Ishikawa (cell line): ENCODE results near the gene PLEKHG4.

Experiments used
- CEBPB ChIP-seq: IDR thresholded peaks from 2 replicates; pipeline ENCODE4 v1.6.1; 2012
- CREB1 ChIP-seq: IDR thresholded peaks from 2 replicates; pipeline ENCODE4 v1.6.1; 2012; ENCODE audit warnings: low read depth
- EGR1 ChIP-seq: IDR thresholded peaks from 2 replicates; pipeline ENCODE4 v1.6.1; 2012
- EP300 ChIP-seq: IDR thresholded peaks from 2 replicates; pipeline ENCODE4 v1.6.1; 2012; ENCODE audit warnings: borderline replicate concordance
- FOXM1 ChIP-seq: IDR thresholded peaks from 2 replicates; pipeline ENCODE4 v1.6.1; 2012; ENCODE audit warnings: low read depth, borderline replicate concordance
- MAX ChIP-seq: IDR thresholded peaks from 2 replicates; pipeline ENCODE4 v1.6.1; 2012
- NFIC ChIP-seq: IDR thresholded peaks from 2 replicates; pipeline ENCODE4 v1.6.1; 2012
- RAD21 ChIP-seq: IDR thresholded peaks from 2 replicates; pipeline ENCODE4 v1.6.1; 2012; ENCODE audit warnings: low read depth
- REST ChIP-seq: IDR thresholded peaks from 2 replicates; pipeline ENCODE4 v1.6.1; 2012; ENCODE audit warnings: low read depth, mild to moderate bottlenecking
- TAF1 ChIP-seq: IDR thresholded peaks from 2 replicates; pipeline ENCODE4 v1.6.1; 2012; ENCODE audit warnings: low read depth, mild to moderate bottlenecking
- TCF12 ChIP-seq: IDR thresholded peaks from 2 replicates; pipeline ENCODE4 v1.6.1; 2012; ENCODE audit warnings: low read depth
- TEAD4 ChIP-seq: IDR thresholded peaks from 2 replicates; pipeline ENCODE4 v1.6.1; 2012
- USF1 ChIP-seq: IDR thresholded peaks from 2 replicates; pipeline ENCODE4 v1.6.1; 2012
- YY1 ChIP-seq: IDR thresholded peaks from 2 replicates; pipeline ENCODE4 v1.6.1; 2012; ENCODE audit warnings: low read depth
- ZBTB7A ChIP-seq: IDR thresholded peaks from 2 replicates; pipeline ENCODE4 v1.6.1; 2012; ENCODE audit warnings: low read depth

The PLEKHG4 gene

GRCh38 chr16:67304020-67304419 lies 24.7 kb downstream of the PLEKHG4 start:
- TF ChIP-seq CEBPB: no peak
- TF ChIP-seq MAX: no peak
- TF ChIP-seq CREB1: no peak
- TF ChIP-seq EGR1: no peak
- TF ChIP-seq ZBTB7A: no peak
- no peak for TF ChIP-seq EP300
- no peak for TF ChIP-seq NFIC
- TF ChIP-seq TAF1: no peak
- TF ChIP-seq USF1: no peak

- TF ChIP-seq CREB1: no peak
- TF ChIP-seq YY1: no peak
- TF ChIP-seq MAX: no peak
- TF ChIP-seq REST: no peak
- TF ChIP-seq TAF1: no peak
- TF ChIP-seq EP300: no peak
- no peak for TF ChIP-seq TCF12
- no peak for TF ChIP-seq ZBTB7A
- no peak for TF ChIP-seq USF1
- no peak for TF ChIP-seq NFIC
- no peak for TF ChIP-seq TEAD4
- TF ChIP-seq FOXM1: no peak
Measured at GRCh38 chr16:67305216-67306071, 26.1 kb downstream of the PLEKHG4 start.

GRCh38 chr16:67310561-67310960 lies 31.2 kb downstream of the PLEKHG4 start:
- TF ChIP-seq MAX (no peak), CEBPB (no peak), USF1 (no peak), EP300 (no peak), FOXM1 (no peak), TEAD4 (no peak), REST (no peak), RAD21 (no peak), NFIC (no peak), TCF12 (no peak), TAF1 (no peak), EGR1 (no peak), YY1 (no peak), ZBTB7A (no peak), CREB1 (no peak)

- peak; percentile 23; the same call in 1 of the 2 replicates for TF ChIP-seq EP300
- no peak for TF ChIP-seq TAF1
- peak; percentile 23; the same call in 1 of the 2 replicates for TF ChIP-seq NFIC
- TF ChIP-seq EGR1: no peak
- 0 out of 2 replicates have a peak, but pooled peaks have one; percentile 20 for TF ChIP-seq TCF12
- TF ChIP-seq CREB1: peak; percentile 56
- peak; percentile 16; the same call in 1 of the 2 replicates for TF ChIP-seq TEAD4
Measured at GRCh38 chr16:67311607-67312488, 32.5 kb downstream of the PLEKHG4 start.
